Left cardiac atrium (tissue), 4 donors: ENCODE data around the gene PPM1B. TPM values are rescaled to one million over a fixed set of nuclear protein-coding genes. Genes with fewer than 3 reads are reported as not detected.
"Not testable (repeated sequence)": the region's sequence is repeated elsewhere in the genome, so short reads cannot be mapped to it uniquely, and the experiment has no call there.

Experiments used
- ATAC-seq, 2 donors: fragments of 200-7000 bp; cut with Tn5 transposase; one replicate each; pipeline ENCODE4 v1.9.1; 2020; ENCODE audit warnings: mild to moderate bottlenecking in 2 of 2, moderate library complexity in 2 of 2
- DNase-seq: peaks from one replicate; pipeline ENCODE4 v3.0.0-alpha.2; 2020
- intact Hi-C, 2 donors: fragments of 100-400 bp; cut with DNase I; formaldehyde crosslinking; loops; one replicate each; pipeline versions ENCODE4 v1.14.1 to v1.15.1; 2022 to 2023
- total RNA-seq, 2 donors: library from RNA; stranded (reverse); fragmentation: NEBNext Ultra II Directional; extraction: Animal tissue kit (Norgen Biotek cat#: 25700); gene quantifications; one replicate each; pipeline ENCODE4 v1.2.1, GENCODE V29; 2021
- donor health status: DM: no; HTN: yes; CAD: no.
- donor health status: DM: no; HTN: yes; CAD: no; lungs with severe emphysema.
- donor health status: DM: yes; HTN: yes; CAD: no.
- donor health status: Dilated cardiomyopathy.

Gene PPM1B
- total RNA-seq, 2 donors from 2014 or later = 41.1 to 42.3 TPM

DNA sequence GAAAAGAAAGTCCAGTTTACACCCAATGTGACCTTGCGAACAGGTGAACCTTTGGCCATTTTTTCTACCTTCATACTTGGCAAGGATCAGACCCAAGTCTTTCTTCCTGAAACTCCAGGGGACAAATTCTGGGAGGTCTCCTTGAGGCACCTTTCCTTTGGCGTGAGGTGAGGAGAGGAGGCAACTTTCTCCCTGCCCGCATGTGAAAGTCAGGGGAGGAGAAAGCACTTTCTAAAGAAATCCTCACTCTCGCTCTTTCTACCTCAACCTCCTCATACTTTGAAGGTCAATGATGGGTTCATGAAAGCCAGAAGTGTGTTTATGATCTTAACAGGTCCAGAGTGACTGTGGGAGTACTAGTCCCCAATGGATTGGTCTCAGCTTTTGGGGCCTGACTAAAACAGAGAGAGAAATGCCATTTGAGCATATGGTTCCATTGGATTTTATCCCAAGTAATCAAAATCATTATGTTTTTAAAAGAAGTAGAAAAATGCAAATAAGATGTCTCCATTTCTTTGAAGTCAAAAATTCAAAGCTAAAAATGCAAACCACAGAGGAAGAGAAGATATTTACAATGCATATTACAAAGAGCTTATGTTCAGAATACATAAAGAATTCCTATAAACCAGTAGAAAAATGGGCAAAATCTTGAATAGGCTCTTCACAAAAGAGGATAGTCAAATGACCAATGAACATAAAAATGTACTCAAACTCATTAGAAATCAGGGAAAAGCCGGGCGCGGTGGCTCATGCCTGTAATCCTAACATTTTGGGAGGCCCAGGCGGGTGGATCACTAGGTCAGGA, 15.6 kb upstream of the PPM1B start:
- intact Hi-C loops = no loop called here
- no peak for DNase-seq
- no peak for ATAC-seq

DNA sequence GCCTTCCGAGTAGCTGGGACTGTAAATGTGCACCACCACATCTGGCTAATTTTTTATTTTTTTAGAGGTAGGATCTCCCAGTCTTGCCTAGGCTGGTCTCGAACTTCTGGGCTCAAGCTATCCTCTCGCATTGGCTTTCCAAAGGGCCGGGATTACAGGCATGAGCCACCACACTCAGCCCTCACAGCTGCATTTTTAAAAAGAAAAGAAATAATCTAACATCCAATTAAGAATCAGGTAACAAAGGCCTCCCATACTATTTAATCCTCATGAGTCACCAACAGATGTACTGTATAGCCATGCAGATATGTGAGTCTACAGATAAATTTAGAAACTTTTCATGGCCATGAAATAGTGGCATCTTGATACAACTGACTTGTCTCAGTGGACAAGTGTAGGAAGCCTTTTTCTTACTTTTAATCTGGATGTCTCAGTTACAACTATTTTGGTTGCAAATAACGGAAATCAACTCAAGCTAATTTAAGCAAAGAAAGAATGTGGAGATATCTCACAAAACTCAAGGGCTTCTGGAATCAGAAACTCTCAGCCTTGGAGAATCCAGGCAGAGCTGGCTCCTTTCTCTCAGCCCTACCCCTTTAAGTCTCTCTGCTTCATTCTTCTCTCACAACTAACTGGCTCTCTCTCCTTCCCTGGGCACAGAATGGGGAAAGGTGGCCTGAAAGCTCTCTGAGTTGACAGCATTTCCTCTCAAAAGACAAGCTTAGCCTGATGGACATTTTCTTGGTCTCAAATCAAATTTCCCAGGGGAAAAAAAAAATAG, 12.8 kb upstream of the PPM1B start:
- DNase-seq = no peak
- no peak for ATAC-seq
- intact Hi-C loops = no loop called here

DNA sequence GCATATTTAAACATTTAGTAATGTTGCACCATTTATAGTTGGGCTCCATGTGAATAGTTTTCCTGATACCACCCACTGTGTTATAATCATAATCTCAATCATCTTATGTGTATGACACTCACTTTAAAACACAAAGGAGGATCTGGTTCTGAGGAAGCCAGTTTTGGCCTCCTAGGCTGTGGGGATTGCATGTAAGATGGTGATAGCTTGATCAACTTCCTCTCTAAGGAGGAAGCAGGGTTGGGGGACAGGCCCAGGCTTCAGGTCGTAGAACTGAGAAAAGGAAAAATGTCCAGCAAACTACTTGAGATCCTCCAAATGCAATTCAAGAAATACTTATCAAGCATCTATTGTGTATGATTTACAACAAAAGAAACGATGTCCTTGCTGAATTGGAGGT, 4.9 kb upstream of the PPM1B start:
- intact Hi-C loops = no loop called here
- no peak for DNase-seq
- ATAC-seq = no peak

DNA sequence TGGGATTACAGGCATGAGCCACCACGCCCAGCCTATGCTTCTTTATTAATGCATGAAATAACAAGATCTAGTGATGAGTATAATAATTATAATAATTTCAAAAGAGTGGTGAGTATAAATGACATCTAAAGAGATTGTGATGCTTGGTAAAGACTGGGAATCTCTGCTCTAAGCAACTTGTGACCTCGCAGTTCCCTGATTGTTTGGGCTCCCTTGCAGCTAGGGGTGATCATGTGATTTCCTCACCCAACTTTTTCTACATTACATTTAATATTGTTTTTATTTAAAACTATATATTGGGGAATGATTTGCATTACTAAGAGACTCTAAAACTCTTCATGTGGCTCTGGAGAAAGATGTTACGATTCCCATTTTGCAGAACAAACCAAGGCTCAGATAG, 4.1 kb upstream of the PPM1B start:
- DNase-seq (no peak), ATAC-seq (no peak)
- intact Hi-C loops = no loop called here

DNA sequence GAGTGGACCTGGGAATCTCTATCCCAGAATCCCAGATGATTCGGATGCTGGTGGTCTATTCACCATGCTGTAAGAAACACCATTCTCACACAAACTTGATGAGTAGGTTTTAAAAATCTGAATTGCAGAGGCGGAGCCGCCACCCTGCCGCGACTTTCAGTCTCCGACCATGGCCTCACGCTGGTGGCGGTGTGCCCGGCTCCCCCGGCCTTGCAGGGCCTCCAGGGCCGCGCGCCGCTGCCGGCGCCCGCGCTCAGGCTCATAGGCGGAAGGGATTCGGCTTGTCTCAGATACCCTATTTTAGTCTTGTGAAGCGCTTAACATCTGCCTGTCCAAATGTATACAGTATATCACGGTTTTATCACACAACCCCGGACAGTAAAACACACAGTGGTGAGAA, 2.6 kb upstream of the PPM1B start:
- no peak for DNase-seq
- ATAC-seq = no peak
- intact Hi-C loops = no loop called here

DNA sequence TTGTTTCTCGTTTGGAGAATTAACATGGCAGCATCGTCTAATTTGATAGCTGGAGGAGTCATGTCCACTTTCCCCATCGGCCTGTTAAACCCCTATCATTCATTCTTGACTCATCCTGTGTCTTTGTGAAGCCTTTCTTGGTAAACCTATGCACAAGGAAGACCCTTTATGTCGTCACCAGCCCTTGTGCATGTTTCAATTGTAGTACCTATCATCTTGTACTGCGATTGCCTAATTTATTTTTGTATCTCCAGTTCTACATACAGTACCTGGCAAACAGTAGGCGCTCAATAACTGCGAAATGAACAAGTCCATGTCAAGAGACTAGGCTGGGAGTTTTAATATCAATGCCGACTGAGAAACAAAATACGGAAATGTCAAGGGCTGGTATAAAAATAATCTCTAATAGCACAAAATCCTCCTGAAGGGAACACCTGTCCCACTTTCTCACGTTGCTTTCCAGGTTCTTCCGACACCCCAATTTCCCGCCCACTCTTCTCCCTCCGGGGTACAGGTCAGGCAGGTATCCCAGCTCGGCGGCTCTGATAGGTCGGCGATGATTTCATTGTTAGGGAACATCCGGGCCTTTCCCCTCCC, 1.3 kb upstream of the PPM1B start:
- DNase-seq (no peak), ATAC-seq (no peak)
- intact Hi-C loops = no loop called here

DNA sequence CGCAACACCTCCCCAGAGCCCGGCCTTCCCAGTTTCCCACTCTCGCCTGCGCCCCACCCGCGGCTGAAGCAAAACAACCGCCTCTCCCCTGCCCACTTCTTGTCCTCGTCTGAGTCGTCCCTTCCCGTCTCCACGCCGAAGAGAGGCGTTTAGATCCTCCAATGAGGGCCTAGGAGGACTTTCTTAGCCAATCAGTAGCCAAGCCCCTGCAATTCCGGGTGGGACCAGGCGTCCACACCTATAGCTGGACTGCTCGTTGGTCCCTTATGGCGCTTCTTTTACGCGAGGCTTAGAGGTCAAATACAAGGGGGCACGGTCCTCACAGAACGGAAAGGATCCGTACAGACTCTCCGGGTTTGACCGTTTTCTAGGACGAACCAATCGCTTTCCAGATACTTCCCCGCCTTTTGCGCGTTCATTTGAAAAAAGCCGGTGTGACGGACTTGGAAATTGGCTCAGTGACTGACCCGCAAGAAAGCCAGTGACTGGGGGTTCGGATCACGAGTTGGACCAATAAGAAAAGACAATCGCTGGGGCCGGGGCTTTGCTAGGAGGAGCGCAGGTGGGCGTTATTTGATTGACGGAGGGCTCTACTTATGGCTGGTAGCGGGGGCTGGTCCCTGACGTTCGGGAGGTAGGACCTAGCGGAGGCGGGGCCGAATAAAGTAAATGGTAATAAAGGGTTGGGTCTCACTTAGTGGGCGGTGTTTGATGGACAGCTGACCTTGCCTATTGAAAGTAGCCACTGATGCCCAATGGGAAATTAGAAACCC, 581 bp upstream of the PPM1B start:
- ATAC-seq (peak; percentile 91 to 94), DNase-seq (peak; percentile 100)
- intact Hi-C loops = loop anchor here in 1 of 2 donors (2.0 kb wide), 1 partner anchor 41 kb away; no protein-coding TSS in a partner anchor

DNA sequence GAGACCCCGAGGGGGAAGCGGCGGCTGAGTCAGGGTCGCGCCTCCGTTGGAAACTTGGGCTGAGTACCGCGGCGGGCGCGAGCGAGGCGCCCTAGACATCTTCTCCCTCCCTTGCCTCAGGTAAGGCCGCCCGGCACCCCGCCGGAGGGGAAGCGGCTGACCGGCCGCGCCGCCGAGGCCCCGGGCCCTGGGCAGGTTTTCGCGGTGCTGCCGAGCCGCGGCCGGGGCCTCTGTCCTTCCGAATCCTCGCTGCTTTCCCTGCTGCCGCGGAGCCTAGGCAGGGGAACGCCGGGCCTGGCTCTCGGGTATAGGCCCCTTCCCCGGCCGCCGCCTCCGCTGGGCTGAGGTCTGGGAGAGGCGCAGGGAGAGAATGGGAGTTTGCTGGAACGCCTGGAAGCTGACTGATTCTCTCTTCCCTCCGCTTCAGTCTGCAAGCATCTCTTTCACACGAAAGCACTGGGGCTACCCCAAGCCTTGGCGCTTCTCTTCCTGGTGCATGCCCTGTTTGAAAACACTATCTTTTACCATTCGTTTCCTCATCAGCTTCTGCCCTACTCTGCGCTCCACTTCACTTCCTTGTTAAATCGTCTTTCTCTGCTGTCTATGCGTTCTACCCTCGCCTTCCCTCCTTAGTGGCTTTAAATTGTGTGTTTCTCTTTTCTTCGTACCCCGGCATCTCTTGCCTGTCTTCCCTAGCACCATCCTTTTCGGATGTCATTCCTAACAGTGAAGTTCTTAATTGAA, 652 bp downstream of the PPM1B start:
- intact Hi-C loops = loop anchor here in 1 of 2 donors (2.0 kb wide), 1 partner anchor 43 kb away; no protein-coding TSS in a partner anchor
- no peak for DNase-seq
- ATAC-seq = peak in 1 of 2 donors; percentile 2

DNA sequence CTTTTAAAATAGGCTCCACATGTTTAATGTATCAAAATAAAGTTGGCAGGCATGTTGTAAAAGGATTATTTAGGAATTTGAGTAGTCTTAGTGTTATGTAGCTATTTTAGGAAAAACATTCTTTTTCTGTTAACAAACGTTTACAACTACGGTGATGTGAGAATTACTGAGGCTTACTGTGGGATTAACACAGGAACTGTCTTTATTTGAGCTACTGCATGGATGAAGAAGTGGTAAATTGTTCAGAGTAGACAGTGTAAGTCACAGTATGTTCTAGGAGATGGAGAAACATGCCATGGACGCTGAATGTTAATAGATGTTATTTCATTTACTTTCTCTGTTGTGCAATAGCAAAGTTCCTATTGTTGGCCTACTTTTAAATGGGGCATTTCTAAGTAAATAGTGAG, 1.6 kb downstream of the PPM1B start:
- ATAC-seq = no peak
- intact Hi-C loops = loop anchor here in 1 of 2 donors (5.0 kb wide), 1 partner anchor 83 kb away; no protein-coding TSS in a partner anchor
- no peak for DNase-seq

DNA sequence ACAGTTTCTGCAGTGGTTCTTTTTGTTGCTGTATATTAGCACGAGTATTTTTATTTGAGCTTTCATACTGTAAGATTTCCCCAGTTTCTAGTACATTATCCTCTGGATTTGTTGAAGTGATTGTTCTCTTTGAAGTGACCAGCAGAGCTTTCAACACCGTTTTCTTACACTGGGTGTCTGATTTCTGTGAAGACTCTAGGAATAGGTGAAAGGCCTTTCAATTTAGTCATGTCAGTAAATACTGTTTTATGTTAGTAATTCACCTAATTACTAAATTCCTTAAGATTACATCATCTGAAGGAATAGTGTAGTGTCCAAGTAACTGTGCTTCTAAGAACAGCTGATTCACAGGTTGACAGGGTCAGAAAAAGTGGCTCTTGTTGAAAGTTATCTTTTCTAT, 2.3 kb downstream of the PPM1B start:
- intact Hi-C loops = loop anchor here in 1 of 2 donors (5.0 kb wide), 1 partner anchor 84 kb away; no protein-coding TSS in a partner anchor
- DNase-seq = no peak
- ATAC-seq = no peak

DNA sequence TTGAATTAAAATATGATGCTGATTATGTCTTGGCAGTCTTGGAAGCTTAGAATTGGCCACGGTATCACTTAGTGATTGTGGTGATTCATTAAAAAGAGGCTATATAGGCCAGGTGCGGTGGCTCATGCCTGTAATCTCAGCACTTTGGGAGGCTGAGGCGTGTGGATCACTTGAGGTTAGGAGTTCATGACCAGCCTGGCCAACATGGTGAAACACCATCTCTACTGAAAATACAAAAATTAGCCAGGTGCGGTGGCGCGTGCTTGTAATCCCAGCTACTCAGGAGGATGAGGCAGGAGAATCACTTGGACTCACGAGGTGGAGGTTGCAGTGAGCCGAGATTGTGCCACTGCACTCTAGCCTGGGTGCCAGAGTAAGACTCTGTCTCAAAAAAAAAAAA, 2.8 kb downstream of the PPM1B start:
- ATAC-seq, DNase-seq: not testable (repeated sequence)
- intact Hi-C loops = loop anchor here in 1 of 2 donors (5.0 kb wide), 1 partner anchor 84 kb away; no protein-coding TSS in a partner anchor

DNA sequence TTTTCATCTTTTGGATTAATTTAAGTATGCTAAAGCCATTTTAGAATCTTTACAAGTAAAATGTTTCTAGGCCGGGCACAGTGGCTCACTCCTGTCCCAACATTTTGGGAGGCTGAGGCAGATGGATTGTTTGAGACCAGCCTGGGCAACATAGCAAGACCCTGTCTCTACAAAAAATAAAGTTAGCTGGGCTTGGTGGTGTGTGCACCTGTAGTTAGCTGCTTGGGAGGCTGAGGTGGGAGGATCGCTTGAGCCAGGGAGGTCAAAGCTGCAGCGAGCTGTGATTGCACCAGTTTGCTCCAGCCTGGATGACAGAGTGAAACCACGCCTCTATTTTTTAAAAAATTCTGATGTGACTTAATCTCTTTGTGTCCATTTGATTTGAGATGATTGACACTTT, 3.9 kb downstream of the PPM1B start:
- DNase-seq (no peak), ATAC-seq (no peak)
- intact Hi-C loops = loop anchor here in 1 of 2 donors (5.0 kb wide), 1 partner anchor 85 kb away; no protein-coding TSS in a partner anchor

DNA sequence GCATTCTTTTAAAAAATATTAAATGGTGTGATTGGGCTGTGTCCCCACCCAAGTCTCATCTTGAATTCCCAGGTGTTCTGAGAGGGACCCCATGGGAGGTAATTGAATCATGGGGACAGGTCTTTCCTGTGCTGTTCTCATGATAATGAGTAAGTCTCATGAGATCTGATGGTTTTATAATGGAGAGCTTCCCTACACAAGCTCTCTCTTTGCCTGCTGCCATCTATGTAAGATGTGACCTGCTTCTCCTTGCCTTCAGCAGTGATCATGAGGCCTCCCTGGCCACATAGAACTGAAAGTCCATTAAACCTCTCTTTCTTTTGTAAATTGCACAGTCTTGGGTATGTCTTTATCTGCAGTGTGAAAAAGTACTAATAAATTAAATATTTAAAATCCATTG, 10.3 kb downstream of the PPM1B start:
- no peak for DNase-seq
- intact Hi-C loops = no loop called here
- ATAC-seq = no peak

DNA sequence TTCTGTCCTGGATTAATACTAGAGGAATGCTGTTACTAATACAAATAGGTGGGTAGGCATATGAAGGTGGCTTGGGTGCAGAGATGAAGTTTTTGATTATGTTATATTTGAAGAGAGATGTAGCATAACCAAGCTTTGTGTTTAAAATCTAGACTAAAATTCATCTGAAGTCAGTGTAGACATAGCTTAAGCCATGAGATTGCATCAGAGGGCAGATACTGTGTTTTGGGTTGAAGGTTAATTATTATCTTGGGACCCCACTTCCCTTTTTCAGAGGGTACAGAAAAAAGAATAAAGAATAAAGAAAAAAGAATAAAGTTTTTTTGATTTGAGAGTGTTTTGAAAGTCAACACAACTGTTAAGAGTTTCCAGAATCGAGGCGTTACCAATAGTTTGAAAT, 13.0 kb downstream of the PPM1B start:
- ATAC-seq = no peak
- intact Hi-C loops = no loop called here
- DNase-seq = no peak

DNA sequence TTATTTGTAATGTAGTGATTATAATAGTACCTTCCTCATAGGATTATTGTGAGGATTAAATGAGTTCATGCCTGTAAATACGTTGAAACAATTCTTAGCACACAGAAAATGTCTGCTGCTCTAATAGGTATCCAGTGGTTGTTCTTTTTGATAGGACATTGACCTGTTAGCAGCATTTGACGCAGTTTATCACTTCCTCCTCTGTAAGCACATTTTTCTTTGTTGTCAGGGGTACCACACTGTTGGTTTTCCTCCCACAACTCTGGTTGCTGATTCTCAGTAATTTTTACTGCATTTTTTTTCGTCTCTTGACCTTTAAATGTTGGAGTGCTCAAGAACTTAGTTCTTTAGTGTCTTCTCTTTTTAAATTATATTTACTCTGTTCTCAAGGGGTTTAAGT, 15.4 kb downstream of the PPM1B start:
- ATAC-seq = no peak
- intact Hi-C loops = no loop called here
- no peak for DNase-seq

DNA sequence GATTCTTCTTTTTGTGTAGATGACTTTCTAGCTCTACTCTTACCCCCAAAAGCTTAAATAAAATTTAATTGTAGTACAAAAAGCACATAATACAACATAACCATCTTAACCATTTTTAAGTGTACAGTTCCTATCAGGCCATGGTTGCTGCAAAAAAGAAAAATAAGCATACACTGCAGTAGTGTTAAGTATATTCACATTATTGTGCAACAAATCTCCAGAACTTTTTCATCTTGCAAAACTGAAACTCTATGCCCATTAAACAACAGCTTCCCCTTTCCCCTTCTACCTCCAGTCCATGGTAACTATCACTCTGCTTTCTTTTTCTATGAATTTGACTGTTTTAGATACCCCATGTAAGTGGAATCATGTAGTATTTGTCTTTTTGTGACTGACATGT, 18.1 kb downstream of the PPM1B start:
- DNase-seq (no peak), ATAC-seq (peak in 1 of 2 donors; percentile 38)
- intact Hi-C loops = no loop called here

DNA sequence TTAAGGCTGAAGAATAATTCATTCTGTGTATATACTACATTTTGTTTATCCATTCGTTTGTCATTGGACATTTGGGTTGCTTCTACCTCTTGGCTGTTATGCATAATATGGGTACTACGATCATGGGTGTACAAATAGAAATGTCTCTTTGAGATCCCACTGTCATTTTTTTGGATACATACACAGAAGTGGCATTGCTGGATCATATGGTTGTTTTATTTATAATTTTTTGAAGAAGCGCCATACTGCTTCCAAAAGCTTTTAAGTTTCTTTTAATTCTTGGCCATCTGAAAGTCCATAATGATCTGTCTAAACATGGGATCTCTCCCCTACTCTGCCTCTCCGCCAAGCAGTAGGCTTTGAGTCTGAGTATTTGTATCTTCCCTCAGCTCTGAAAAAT, 18.6 kb downstream of the PPM1B start:
- no peak for DNase-seq
- ATAC-seq = no peak
- intact Hi-C loops = no loop called here

DNA sequence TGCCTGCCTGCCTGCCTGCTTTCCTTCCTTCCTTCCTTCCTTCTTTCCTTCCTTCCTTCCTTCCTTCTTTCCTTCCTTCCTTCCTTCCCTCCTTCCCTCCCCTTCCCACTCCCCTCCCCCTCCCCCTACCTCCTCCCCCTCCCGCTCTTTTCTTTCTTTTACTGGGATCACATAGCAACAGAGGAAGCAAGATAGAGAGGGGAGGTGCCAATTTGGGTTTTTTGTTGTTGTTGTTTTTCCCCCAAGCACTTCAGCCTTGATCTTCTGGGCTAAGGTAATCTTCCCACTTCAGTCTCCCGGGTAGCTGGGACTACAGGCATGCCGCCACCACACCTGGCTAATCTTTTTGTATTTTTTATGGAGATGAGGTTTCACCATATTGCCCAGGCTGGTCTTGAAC, 20.0 kb downstream of the PPM1B start:
- ATAC-seq = no peak
- no peak for DNase-seq
- intact Hi-C loops = no loop called here
